A549 (cell line): ENCODE results near the gene RNPS1. TPM values are rescaled to one million over a fixed set of nuclear protein-coding genes. Genes with fewer than 3 reads are reported as not detected.

Source experiments
- ATAC-seq, 2 experiments: fragments of 200-7000 bp in 1 of 2; fragments of >200 bp in 1 of 2; cut with Nextera tagmentation in 1 of 2; cut with Tn5 transposase in 1 of 2; 3 replicates each; pipeline versions ENCODE4 v1.8.0 to v1.9.1; 2018 to 2020; ENCODE audit warnings: mild to moderate bottlenecking in 1 of 2, moderate library complexity in 1 of 2
- CTCF ChIA-PET: fragments of 300-600 bp; sonication (Branson Sonifier 250); formaldehyde crosslinking; extraction: SDS; loops from one replicate; lab custom pipeline; 2021; ENCODE audit warnings: antibody characterized with exemption, inconsistent platforms; lab: Yijun Ruan, JAX
- POLR2A ChIA-PET: fragments of 350-600 bp; formaldehyde crosslinking; extraction: SDS; loops from one replicate; lab custom pipeline; 2021; ENCODE audit warnings: antibody characterized with exemption, inconsistent platforms; lab: Yijun Ruan, JAX
- DNase-seq, 2 experiments: peaks; one replicate each; pipeline versions ENCODE4 v3.0.0 to v3.0.0-alpha.2; 2011 to 2016; ENCODE audit warnings: low read depth in 1 of 2, low spot score in 1 of 2
- FAIRE-seq: peaks from 2 replicates; lab custom pipeline; 2011; peaks lifted over from hg19 to GRCh38; lab: Jason Lieb, UNC
- H3K27ac ChIP-seq, 2 experiments: fragments of >200 bp; sonication (Bioruptor Twin); formaldehyde crosslinking; 3 replicates each; pipeline ENCODE4 v1.5.1; 2016 to 2017
- H3K4me1 ChIP-seq: fragments of >200 bp; sonication (Bioruptor Twin); formaldehyde crosslinking; 3 replicates; pipeline ENCODE4 v1.6.1; 2016
- H3K4me2 ChIP-seq: fragments of >200 bp; sonication (Bioruptor Twin); formaldehyde crosslinking; 3 replicates; pipeline ENCODE4 v1.6.1; 2016
- H3K4me3 ChIP-seq: fragments of >200 bp; sonication (Bioruptor Twin); formaldehyde crosslinking; 3 replicates; pipeline ENCODE4 v1.5.1; 2016
- H3K9me3 ChIP-seq: fragments of >200 bp; sonication (Bioruptor Twin); formaldehyde crosslinking; 3 replicates; pipeline ENCODE4 v1.6.1; 2016
- ATOH8 ChIP-seq: fragments of 250-450 bp; sonication (Bioruptor Pico); IDR thresholded peaks from 2 replicates; pipeline ENCODE4 v1.5.0; 2020; ENCODE audit warnings: low read depth, mild to moderate bottlenecking, moderate library complexity
- CHD4 ChIP-seq: fragments of 200-600 bp; sonication (generic); IDR thresholded peaks from 2 replicates; pipeline ENCODE4 v1.6.1; 2016; ENCODE audit warnings: antibody characterized with exemption, mild to moderate bottlenecking, borderline replicate concordance
- CTCF ChIP-seq: fragments of >200 bp; sonication (Bioruptor Twin); formaldehyde crosslinking; IDR thresholded peaks from 3 replicates; pipeline ENCODE4 v1.5.1; 2016
- FOXS1 ChIP-seq: fragments of 250-450 bp; sonication (Bioruptor Pico); IDR thresholded peaks from 2 replicates; pipeline ENCODE4 v1.5.0; 2020; ENCODE audit warnings: mild to moderate bottlenecking, moderate library complexity
- HOXA7 ChIP-seq: fragments of 250-450 bp; sonication (Bioruptor Pico); IDR thresholded peaks from 2 replicates; pipeline ENCODE4 v1.5.0; 2020; ENCODE audit warnings: mild to moderate bottlenecking, moderate library complexity
- JUN ChIP-seq, 2 experiments: fragments of >200 bp; sonication (Bioruptor Twin); formaldehyde crosslinking; IDR thresholded peaks; 2 replicates in 1 of 2; 3 replicates in 1 of 2; pipeline ENCODE4 v1.6.1; 2016 to 2017
- NPAS2 ChIP-seq: fragments of 250-450 bp; sonication (Bioruptor Pico); IDR thresholded peaks from 2 replicates; pipeline ENCODE4 v1.8.0; 2022; ENCODE audit warnings: mild to moderate bottlenecking, moderate library complexity, borderline replicate concordance
- RAD21 ChIP-seq, 2 experiments: fragments of >200 bp in 1 of 2; sonication (Bioruptor Twin) in 1 of 2; formaldehyde crosslinking in 1 of 2; IDR thresholded peaks in 1 of 2; conservative IDR thresholded peaks in 1 of 2; 2 replicates in 1 of 2; 3 replicates in 1 of 2; pipeline ENCODE4 v1.6.1; 2012 to 2018; ENCODE audit warnings: inconsistent platforms in 1 of 2
- RCOR1 ChIP-seq: fragments of 150-350 bp; IDR thresholded peaks from 2 replicates; pipeline ENCODE4 v1.6.1; 2014; ENCODE audit warnings: antibody characterized with exemption, low read length, low read depth
- RNF2 ChIP-seq: fragments of 200-600 bp; sonication (generic); IDR thresholded peaks from 2 replicates; pipeline ENCODE4 v1.6.1; 2016; ENCODE audit warnings: low read depth, mild to moderate bottlenecking, antibody characterized with exemption, moderate library complexity, borderline replicate concordance
- SMC3 ChIP-seq: fragments of >200 bp; sonication (Bioruptor Twin); formaldehyde crosslinking; IDR thresholded peaks from 3 replicates; pipeline ENCODE4 v1.6.1; 2018; ENCODE audit warnings: inconsistent platforms
- TP53 ChIP-seq: fragments of 250-450 bp; sonication (Bioruptor Pico); IDR thresholded peaks from 2 replicates; pipeline ENCODE4 v1.5.0; 2021; ENCODE audit warnings: mild to moderate bottlenecking, moderate library complexity
- ZNF302 ChIP-seq: fragments of 250-450 bp; sonication (Bioruptor Pico); IDR thresholded peaks from 2 replicates; pipeline ENCODE4 v1.9.0; 2021; ENCODE audit warnings: inconsistent platforms, mild to moderate bottlenecking, moderate library complexity
- WGBS: methylation state at CpG from one replicate; pipeline ENCODE4 v1.1.6; 2017; ENCODE audit errors: missing lambda C conversion rate; 5-methylcytosine and 5-hydroxymethylcytosine counted together
- polyA plus RNA-seq, 4 experiments: library from polyadenylated mRNA; depleted of rRNA in 3 of 4; stranded (reverse); fragments of >200 nt; fragmentation: RNase III in 1 of 4; extraction: RNeasy Plus Mini Kit Qiagen cat#74134 plus additional on column Dnase treatment in 1 of 4; gene quantifications; 2 replicates in 3 of 4; 3 replicates in 1 of 4; pipeline ENCODE4 v1.2.3, GENCODE V29; 2011 to 2017
- TF ChIP-seq, protein P1 (sequence below): fragments of 200-600 bp; sonication (generic); IDR thresholded peaks from 2 replicates; pipeline ENCODE4 v1.6.1; 2016; ENCODE audit warnings: antibody characterized with exemption, mild to moderate bottlenecking, moderate library complexity

Gene RNPS1
- polyA plus RNA-seq, 2 of the 4 experiments (the other 2 are of a cell fraction): 183 to 200 TPM

DNA sequence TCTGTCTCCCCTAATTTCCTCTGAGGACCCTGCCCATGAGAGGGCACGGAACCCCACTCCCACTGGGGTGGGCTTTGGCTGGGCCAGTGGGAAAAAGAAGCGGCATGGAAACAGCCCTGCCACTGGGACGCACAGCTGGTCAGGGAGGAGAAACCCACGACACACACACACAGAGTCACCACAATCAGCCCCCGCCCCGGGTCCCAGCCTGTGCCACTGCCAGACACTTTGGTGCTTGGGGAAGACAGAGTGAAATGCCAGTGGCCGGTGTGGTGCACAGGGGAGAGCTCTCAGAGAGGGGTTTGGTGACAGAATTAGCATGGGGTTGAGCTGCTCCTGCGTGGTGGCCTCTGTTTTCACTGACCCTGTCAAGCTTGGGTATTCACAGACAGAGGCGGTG, 30.7 kb upstream of the RNPS1 start (continued):
- TF ChIP-seq ATOH8: no peak
- TF ChIP-seq CTCF: no peak
- no peak for TF ChIP-seq RAD21 (conservative IDR thresholded peaks at IDR 0.05 in 1 of 2, IDR thresholded peaks at IDR 0.05 in 1 of 2)

GRCh38 chr16:2297506-2297860, 29.6 kb upstream of the RNPS1 start:
- Histone ChIP-seq H3K4me3 (no peak overlapping the region), H3K4me1 (no peaks in the 10 kb centered on the region), H3K9me3 (no peaks in the 10 kb centered on the region), H3K4me2 (no peak overlapping the region), H3K27ac (no peak overlapping the region)
- FAIRE-seq: no peak
- POLR2A ChIA-PET: no interaction called here
- DNase-seq: no peak
- TF ChIP-seq CHD4 (no peak), RNF2 (no peak), RAD21 (conservative IDR thresholded peaks at IDR 0.05 in 1 of 2, IDR thresholded peaks at IDR 0.05 in 1 of 2) (no peak), ZNF302 (CRISPR knock-in tag) (no peak), FOXS1 (CRISPR knock-in tag) (no peak), JUN (IDR thresholded peaks at IDR 0.05) (no peak), SMC3 (no peak), HOXA7 (CRISPR knock-in tag) (no peak), RCOR1 (no peak), NPAS2 (no peak), TP53 (no peak)
- TF ChIP-seq, protein P1, sequence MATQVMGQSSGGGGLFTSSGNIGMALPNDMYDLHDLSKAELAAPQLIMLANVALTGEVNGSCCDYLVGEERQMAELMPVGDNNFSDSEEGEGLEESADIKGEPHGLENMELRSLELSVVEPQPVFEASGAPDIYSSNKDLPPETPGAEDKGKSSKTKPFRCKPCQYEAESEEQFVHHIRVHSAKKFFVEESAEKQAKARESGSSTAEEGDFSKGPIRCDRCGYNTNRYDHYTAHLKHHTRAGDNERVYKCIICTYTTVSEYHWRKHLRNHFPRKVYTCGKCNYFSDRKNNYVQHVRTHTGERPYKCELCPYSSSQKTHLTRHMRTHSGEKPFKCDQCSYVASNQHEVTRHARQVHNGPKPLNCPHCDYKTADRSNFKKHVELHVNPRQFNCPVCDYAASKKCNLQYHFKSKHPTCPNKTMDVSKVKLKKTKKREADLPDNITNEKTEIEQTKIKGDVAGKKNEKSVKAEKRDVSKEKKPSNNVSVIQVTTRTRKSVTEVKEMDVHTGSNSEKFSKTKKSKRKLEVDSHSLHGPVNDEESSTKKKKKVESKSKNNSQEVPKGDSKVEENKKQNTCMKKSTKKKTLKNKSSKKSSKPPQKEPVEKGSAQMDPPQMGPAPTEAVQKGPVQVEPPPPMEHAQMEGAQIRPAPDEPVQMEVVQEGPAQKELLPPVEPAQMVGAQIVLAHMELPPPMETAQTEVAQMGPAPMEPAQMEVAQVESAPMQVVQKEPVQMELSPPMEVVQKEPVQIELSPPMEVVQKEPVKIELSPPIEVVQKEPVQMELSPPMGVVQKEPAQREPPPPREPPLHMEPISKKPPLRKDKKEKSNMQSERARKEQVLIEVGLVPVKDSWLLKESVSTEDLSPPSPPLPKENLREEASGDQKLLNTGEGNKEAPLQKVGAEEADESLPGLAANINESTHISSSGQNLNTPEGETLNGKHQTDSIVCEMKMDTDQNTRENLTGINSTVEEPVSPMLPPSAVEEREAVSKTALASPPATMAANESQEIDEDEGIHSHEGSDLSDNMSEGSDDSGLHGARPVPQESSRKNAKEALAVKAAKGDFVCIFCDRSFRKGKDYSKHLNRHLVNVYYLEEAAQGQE: no peak
- no peak for ATAC-seq
- CTCF ChIA-PET: interaction anchor here (0.6 to 2.9 kb wide), 6 partner anchors 8 to 204 kb away, joined by 3 to 13 read pairs (median 5); partner anchors contain the start of gene ABCA3
- WGBS: 92% methylated on average over 22 of the region's 22 CpGs

GRCh38 chr16:2296661-2297505, 29.0 kb upstream of the RNPS1 start:
- H3K4me2 ChIP-seq: no peak overlapping the region
- WGBS: 85% methylated on average over 21 of the region's 23 CpGs
- no peak overlapping the region for H3K27ac ChIP-seq
- ATAC-seq (peak; percentile 65 to 90; a peak in 5 of 6 replicates), DNase-seq (peak; percentile 22 to 62), FAIRE-seq (no peak)
- H3K9me3 ChIP-seq: no peaks in the 10 kb centered on the region
- H3K4me3 ChIP-seq: no peak overlapping the region
- no peaks in the 10 kb centered on the region for H3K4me1 ChIP-seq
- POLR2A ChIA-PET: interaction anchor here (0.6 kb wide), 1 partner anchor 116 kb away, joined by 3 read pairs; no protein-coding TSS in a partner anchor
- CTCF ChIA-PET: interaction anchor here (0.6 to 2.9 kb wide), 9 partner anchors 9 to 301 kb away, joined by 3 to 13 read pairs (median 4); partner anchors contain the start of gene ABCA3
- TF ChIP-seq SMC3 (peak; percentile 30; the same call in 1 of the 3 replicates), RAD21 (conservative IDR thresholded peaks at IDR 0.05 in 1 of 2, IDR thresholded peaks at IDR 0.05 in 1 of 2) (peak in 1 of 2 experiments; percentile 64; a peak in 2 of 5 replicates), CTCF (peak; percentile 39; the same call in 1 of the 3 replicates)
- TF ChIP-seq, protein P1: no peak
